CD4-positive, alpha-beta T cell treated with Interleukin-1 beta for 1 hour (primary cell): ENCODE results near the gene PRMT7.
"Not testable (repeated sequence)": the region's sequence is repeated elsewhere in the genome, so short reads cannot be mapped to it uniquely, and the experiment has no call there.

ENCODE experiments used
- DNase-seq, 2 donors: peaks; one replicate each; pipeline ENCODE4 v3.0.0-alpha.2; 2020 to 2022

Gene PRMT7

GRCh38 chr16:68284847-68285246 is 26.0 kb upstream of the PRMT7 start:
- peak in 1 of 2 donors; percentile 56 for DNase-seq

- DNase-seq, result no peak
Observed at GRCh38 chr16:68285683-68286082, 25.1 kb upstream of the PRMT7 start.

- DNase-seq, result peak; percentile 39 to 61
Observed at GRCh38 chr16:68286153-68287074, 24.4 kb upstream of the PRMT7 start.

GRCh38 chr16:68287276-68288251 is 23.3 kb upstream of the PRMT7 start:
- peak; percentile 52 to 64 for DNase-seq

GRCh38 chr16:68288252-68288650 is 22.6 kb upstream of the PRMT7 start:
- no peak for DNase-seq

GRCh38 chr16:68288796-68289195 is 22.0 kb upstream of the PRMT7 start:
- DNase-seq, result not testable (repeated sequence)

GRCh38 chr16:68289202-68289601 is 21.6 kb upstream of the PRMT7 start:
- no peak for DNase-seq

GRCh38 chr16:68289621-68290329 is 21.0 kb upstream of the PRMT7 start:
- peak; percentile 47 to 60 for DNase-seq

- no peak for DNase-seq
Observed at GRCh38 chr16:68290450-68290849, 20.4 kb upstream of the PRMT7 start.

- DNase-seq, result no peak
Observed at GRCh38 chr16:68291227-68291626, 19.6 kb upstream of the PRMT7 start.

GRCh38 chr16:68292425-68292824 is 18.4 kb upstream of the PRMT7 start:
- no peak for DNase-seq

- DNase-seq, result no peak
Observed at GRCh38 chr16:68296291-68296690, 14.5 kb upstream of the PRMT7 start.

- no peak for DNase-seq
Observed at GRCh38 chr16:68296693-68297092, 14.1 kb upstream of the PRMT7 start.

- DNase-seq, result no peak
Observed at GRCh38 chr16:68297908-68298307, 12.9 kb upstream of the PRMT7 start.

GRCh38 chr16:68298312-68298711 is 12.5 kb upstream of the PRMT7 start:
- DNase-seq, result no peak

GRCh38 chr16:68298907-68299561 is 11.8 kb upstream of the PRMT7 start:
- no peak for DNase-seq

GRCh38 chr16:68299571-68300453 is 11.0 kb upstream of the PRMT7 start:
- no peak for DNase-seq

- DNase-seq, result no peak
Observed at GRCh38 chr16:68300734-68301459, 9.9 kb upstream of the PRMT7 start.

- no peak for DNase-seq
Observed at GRCh38 chr16:68306633-68307032, 4.2 kb upstream of the PRMT7 start.

- DNase-seq, result no peak
Observed at GRCh38 chr16:68309799-68310198, 1.0 kb upstream of the PRMT7 start.

- DNase-seq, result no peak
Observed at GRCh38 chr16:68310437-68310773, 414 bp upstream of the PRMT7 start.
